NCI-H226 (cell line): ENCODE data around the gene RIMKLA.

ENCODE experiments used
- DNase-seq: peaks from one replicate; pipeline ENCODE4 v3.0.0-alpha.2; 2015

Gene RIMKLA

DNA sequence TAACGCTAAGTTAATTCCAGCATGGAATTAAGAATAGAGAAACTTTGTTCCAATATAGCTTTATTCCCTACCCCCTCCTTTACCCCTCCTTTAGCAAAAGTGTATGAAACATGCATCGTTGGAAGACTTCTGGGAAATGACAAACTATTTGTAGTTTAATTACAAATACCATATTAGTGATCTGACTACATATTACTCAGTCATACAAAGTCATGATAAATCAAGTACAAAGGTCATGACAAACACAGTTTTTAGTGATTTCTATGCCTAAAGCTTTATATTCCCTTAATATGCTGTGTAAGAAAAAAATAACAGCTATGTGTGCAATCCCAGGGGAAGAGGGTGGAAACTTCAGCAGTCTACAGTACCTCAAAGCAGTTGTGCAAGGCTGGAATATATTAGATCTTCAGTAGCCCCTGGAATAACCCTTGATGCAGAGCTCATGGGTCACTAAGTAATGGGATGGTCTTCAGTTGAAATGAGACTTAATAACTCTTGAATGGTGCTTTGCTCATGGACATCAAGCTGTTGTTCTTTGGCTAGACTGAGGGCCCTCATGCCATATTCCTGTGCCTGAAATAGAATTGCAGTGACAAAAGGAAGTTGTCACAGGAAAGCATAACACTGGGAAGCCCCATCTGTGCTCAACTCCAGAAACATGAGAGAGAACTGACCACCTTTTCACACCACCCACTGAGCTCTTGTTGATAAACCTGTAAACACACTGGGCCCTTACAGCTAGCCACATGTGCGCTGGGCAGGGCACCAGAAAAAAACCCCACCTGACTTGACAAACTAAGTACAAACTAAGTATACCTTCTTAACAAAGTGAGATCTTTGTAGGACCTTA lies 49.9 kb downstream of the RIMKLA start:
- DNase-seq = no peak

DNA sequence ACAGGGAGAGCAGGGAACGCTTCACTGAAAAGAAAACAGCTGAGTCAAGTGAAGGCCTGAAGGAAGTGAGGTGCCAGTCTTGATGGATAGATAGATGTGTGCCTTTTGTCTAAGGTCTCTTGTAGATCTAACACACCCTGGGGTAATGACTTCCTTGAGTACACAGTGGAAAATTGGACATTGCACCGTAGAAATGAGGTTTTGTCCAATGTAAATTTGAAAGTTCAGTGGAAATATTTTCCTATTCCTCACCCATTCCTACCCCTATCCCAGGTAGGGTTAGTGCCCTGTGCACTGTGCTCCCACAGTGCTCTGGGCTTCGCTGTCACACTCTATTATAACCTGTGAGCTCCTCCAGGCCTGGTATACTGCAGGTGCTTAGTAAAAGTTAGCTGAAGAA lies 50.9 kb downstream of the RIMKLA start:
- no peak for DNase-seq

DNA sequence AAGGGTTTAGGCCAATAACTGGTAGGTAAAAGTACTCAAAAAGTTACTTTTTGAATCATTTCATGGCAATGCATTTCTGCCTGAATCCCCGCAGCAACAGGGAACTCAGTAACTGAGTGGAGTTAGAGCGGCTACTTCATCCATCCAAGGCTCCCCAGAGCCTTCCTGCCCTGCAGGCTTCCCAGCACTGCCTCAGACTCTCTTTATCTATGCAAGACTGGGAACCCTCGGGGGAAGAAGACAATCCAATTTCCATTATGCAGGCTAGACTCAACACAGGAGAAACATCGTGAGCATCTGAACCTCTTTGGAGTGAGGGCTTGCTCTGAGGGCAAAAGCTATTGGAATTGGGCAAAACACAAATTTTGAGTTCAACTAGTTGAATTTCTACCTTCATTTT lies 52.1 kb downstream of the RIMKLA start:
- DNase-seq = no peak

DNA sequence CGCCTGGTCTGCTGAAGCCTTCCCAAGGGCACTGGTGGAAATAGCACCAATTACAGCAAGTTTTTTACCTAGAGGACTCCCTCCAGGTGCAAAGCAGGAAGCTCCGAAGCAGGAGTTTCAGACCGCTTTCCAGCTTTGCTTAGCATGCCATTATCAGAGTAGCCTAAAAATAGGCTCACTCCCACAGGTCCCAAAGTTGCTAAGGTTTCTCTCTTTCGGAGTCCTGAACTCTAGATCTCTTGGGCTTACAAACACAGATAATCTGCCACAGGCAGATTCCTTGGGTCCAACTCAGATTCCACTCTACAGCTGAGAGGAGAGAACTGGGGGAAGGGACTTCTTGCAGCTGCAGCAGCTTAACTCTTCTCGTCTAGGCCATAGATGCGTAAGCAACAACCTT lies 52.8 kb downstream of the RIMKLA start:
- no peak for DNase-seq

DNA sequence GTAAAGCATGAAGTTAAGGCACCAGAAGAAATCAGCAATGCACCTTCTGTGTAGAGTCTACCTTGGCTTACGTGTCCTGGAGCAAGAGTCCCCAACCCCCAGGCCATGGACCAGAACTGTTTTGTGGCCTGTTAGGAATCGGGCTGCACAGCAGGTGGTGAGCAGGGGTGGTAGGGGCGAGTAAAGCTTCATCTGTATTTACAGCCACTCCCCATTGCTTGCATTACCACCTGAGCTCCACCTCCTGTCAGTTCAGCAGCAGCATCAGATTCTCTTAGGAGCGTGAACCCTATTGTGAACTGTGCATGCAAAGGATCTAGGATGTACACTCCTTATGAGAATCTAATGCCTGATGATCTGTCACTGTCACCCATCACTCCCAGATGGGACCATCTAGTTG lies 53.7 kb downstream of the RIMKLA start:
- DNase-seq = no peak

DNA sequence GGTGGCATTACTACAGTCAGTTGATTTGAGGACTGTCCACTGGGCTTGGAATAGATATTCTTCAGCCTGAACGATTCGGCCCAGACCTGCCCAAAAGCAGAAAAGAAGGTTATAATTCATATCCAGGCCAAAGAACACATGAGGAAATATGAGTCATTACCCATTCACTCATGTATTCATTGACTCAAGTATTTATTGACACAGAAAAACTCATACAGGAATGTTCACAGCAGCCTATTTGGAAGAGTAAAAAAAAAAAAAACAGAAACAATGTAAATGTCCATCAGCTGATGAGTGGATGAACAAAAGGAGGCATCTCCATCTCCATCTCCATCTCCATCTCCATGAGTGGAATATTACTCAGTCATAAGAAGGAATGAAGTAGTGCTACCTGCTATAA lies 59.3 kb downstream of the RIMKLA start:
- DNase-seq = peak; percentile 29

DNA sequence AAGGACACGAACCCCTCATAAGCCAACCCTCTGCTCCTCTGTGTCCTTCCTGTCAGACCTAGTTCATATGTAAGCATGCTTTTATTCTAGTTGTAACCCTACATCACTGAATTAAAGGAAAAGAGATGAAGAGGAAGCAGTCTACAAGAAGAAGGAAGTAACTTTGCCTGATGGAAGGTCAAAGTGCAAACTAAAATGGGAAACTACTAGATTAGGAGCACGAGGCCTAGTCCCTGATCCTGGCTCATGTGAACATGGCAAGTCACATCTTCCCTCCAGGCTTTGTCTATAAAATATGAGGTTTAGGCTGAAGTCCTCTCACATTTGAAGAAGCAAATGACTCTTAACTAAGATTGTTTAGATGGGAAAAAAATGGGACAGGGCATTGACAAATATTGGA lies 62.1 kb downstream of the RIMKLA start:
- no peak for DNase-seq

DNA sequence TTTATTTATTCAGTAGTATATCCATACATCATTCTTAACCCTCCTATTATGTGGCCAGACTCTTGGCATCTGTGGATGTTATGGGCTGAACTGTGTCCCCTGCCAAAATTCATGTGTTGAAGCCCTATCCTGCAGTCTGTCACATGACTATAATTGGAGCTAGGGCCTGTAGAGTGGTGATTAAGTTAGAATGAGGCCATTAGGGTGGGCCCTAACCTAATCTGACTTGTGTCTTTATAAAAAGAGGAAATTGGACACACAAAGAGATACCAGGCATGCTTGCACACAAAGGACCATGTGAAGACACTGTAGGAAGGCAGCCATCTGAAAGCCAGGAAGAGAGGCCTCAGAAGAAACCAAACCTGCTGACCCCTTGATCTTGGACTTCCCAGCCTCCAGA lies 68.7 kb downstream of the RIMKLA start:
- DNase-seq = no peak

DNA sequence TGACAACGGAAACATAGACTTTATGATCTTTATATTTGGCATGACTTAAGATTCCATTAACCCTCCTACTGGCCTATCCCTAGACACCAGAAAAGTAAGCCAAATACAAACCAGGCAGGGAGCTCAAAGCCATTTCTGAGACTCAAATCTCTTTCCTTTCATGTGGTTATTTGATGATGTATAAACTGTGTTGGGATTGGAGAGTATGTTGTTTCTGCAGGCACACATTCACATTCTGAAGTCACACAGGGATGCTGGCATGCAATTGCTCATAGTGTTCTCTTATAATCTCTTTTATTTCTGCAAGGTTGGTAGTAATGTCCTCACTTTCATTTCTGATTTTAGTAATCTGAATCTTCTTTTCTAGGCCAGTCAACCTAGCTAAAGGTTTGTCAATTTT lies 69.5 kb downstream of the RIMKLA start:
- no peak for DNase-seq

DNA sequence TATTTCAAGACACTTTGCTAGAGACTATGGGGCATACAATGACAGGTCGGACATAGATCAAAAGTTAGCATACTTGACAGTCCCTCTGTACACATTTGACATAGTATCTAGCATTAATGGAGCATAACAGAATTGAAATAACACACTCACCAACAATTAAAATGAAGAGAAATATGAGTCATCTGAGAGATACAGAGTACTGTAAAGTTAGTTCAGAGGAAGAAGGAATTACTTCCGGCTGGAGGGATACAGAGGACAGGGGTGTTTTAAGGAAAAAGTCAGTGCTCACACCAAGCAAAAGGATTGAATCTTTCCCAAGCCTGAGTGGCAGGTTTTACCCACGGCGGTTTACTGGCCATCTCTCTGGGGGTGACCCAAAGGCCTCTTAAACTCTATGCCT lies 72.8 kb downstream of the RIMKLA start:
- no peak for DNase-seq

DNA sequence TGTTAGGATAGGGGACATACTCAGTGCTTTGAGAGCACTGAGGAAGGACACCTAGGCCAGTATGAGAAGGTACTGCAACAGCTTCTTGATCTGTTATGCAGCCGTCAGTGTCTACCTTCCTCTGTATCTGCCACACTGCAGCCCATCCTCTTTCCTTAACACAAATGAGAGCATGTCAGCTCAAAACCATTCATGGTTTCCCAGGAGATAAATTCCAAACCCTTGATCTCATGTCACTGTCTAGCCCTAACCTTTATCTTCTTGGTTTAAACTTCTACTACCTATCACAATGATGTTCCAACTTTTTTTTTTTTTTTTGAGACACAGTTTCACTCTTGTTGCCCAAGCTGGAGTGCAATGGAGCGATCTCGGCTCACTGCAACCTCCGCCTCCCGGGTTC lies 73.8 kb downstream of the RIMKLA start:
- peak; percentile 13 for DNase-seq

DNA sequence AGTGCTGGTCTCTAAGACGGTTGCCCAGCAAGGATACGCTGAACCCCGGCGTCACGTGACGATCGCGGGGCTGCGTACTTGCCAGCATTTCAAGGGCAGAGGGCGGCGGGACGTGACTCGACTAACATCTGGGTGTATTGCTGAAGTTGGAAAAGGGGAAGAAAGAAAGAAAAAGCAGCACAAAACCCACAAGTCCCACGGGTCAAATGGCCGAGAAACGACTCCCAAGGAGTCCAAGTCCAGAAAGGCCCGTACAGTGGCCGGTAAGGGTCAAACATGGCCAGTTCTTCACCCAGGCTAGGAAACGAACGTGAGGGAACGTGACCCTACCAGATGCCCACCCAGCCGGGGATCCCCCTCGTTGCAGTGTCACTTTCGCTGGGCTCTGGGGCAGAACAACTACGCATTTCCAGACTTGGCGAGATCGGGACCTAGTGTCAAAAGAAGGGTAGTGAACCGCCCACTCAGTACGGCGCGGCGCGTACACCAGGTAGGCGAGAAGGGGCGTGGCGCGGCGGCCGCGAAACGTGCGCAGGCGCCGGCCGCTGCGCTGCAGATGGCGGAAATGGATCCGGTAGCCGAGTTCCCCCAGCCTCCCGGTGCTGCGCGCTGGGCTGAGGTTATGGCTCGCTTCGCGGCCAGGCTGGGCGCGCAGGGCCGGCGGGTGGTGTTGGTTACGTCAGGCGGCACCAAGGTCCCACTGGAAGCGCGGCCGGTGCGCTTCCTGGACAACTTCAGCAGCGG lies 75.6 kb downstream of the RIMKLA start, which contains the start of the genes PPCS and ZMYND12:
TSS of gene PPCS (plus strand) at position 534 of the 744 bp plus-strand sequence. CDS start at position 557, 23 bp downstream.
TSS of gene ZMYND12 (minus strand) at position 13 of the 744 bp plus-strand sequence. CDS start 25 bp downstream, outside the sequence.
- DNase-seq = peak; percentile 81

DNA sequence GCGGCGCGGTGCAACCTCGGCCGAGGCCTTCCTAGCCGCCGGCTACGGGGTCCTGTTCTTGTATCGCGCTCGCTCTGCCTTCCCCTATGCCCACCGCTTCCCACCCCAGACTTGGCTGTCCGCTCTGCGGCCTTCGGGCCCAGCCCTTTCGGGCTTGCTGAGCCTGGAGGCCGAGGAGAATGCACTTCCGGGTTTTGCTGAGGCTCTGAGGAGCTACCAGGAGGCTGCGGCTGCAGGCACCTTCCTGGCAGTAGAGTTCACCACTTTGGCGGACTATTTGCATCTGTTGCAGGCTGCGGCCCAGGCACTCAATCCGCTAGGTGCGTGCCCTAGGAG lies 76.1 kb downstream of the RIMKLA start:
- peak; percentile 17 for DNase-seq

DNA sequence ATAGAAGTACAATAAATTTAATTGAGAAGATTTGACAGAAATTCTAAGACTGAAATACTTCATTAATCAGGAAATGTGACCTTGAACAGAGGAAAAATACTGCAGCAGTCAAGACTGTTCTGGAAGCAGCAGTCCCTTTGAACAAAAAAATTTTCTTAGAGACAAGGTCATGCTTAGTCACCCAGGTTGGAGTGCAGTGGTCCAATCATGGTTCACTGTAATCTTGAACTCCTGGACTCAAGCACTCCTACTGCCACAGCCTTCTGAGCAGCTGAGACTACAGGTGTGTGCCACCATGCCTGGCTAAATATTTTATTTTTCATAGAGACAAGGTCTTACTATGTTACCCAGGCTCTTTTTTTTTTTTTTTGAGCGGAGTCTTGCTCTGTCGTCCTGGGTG lies 80.6 kb downstream of the RIMKLA start:
- no peak for DNase-seq

DNA sequence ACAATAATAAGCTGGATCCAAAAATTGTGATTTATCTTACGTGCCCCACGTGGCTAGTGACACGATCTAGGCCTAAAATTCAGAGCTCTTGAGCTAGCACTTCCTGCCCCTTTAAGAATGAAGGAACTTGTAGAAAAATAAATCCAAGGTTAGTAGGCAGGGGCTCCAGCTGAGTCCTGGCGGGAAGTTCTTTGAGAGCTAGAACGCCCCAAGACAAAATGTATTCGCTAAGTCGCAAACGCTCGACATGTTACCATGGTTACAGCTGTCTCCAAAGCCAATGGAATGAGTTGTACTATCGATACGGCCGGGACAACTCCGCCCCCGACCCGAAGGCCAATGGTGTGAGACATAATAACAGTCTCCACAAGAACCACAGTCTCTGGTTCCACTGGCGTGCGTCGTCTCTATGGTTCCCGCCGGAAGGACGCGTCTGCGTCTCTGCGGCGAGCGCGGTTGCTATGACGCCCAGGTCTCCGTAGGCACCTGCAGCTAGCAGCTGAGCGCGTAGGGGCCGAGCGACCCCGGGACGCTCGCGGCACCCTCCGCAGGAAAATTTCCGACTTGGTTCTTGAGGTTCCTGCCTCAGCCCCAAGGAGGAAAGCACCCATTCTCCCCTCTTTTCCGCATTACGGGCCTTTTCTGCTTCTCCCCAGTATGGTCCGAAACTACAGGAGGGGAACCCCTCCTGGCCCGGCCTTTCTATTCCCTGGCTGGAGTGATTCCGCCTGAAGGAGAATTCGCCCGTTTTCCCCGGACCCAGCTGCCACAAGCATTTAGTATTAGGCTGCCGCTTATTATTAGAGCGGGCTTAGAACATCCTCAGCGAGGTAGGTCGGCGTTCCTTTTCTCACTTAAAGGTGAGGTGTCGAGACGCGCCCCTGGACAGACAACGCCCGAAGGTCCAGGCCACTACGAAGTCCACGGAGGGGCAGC lies 82.5 kb downstream of the RIMKLA start, which contains the start of gene CCDC30:
TSS of gene CCDC30 (plus strand) at position 459 of the 936 bp plus-strand sequence. CDS start 17,266 bp downstream, outside the sequence.
- DNase-seq = peak; percentile 97

DNA sequence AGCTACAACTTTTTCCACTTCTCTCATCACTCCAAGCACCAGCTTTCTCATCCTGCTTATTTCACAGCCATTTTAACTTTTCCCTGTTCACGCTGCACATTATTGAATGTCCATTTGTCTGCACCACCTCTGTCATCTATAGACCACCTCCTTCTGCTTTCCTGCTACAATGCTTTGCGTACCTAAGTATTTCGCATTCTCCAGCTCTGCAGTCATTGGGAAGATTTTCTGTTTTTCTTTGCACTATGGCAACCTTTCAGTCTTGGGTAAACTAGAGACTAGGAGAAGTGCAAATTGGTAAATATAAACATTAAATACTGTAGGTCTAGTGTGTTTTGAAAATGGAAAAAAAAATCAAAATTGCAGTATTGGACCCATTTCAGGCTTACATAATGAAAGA lies 83.3 kb downstream of the RIMKLA start:
- DNase-seq = no peak

DNA sequence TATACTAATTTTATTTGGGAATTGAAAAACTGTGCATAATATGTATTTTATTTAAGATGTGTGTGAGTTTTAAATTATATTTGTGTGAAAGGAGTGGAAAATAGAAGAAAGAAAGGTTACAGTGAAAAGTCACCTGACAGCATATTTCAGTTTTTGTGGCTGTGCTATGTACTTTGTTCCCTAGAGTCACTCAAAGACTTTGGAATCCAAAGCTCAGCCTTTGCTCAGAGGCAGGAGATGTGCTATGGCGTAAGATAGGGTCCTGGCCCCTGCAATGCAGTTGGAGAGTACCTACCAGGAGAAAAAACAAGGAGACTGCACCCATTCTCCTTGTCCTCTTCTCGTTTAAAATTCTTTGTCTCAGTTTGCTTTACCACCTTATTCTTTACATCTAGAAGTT lies 85.4 kb downstream of the RIMKLA start:
- no peak for DNase-seq

DNA sequence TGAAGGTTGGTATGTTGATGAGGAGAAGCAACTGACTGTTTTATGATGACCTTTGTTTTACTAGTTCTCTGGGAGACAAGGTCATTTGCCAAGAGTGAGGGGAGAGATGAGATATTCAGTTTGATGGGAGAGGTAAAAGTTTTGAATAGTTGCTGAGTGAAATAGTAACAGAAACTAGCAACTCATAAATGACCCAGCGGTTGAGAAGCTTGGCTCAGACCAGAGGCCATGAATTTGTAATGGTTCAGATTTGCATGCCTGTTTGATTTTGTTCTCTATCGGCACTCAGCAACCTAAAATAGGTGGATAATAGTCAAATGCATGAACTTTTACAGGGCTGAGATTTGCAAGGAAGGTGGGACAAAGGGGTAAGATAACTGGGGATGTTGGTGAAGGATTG lies 89.1 kb downstream of the RIMKLA start:
- DNase-seq = no peak
